HG03342 (cell line): ENCODE results near the gene OLFM3.

Experiments used
- ATAC-seq: cut with Tn5 transposase; IDR thresholded peaks from one replicate; pipeline ENCODE4 v1.9.1; 2021; ENCODE audit warnings: mild to moderate bottlenecking, moderate library complexity; ENCODE audit not compliant: unreplicated experiment

Gene OLFM3

GRCh38 chr1:101996825-101997465 is at the start of gene OLFM3:
TSS of gene OLFM3 (minus strand) at chr1:101996926.
- no peak for ATAC-seq

- ATAC-seq, result no peak
Observed at GRCh38 chr1:102045752-102046151, 49.0 kb upstream of the OLFM3 start.

DNA sequence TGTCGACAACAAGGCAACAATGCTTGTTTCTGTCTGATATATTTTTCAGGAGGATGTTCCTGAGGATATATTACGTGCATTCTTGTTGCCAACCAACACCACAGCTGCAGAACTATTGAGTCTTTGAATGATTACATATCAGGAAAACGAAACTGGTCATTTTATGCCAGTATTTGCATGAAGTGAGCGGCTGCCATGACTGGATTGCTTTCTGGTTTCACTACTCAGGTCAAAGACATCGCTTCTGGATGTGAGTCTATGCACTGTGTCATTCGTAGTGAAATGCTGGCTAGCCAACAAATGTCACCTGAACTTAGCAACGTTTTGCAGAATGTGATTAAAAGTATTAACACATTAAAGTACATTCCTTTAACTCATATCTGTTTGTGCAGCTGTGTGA is 35.8 kb upstream of the OLFM3 start:
- ATAC-seq, result peak; percentile 84

DNA sequence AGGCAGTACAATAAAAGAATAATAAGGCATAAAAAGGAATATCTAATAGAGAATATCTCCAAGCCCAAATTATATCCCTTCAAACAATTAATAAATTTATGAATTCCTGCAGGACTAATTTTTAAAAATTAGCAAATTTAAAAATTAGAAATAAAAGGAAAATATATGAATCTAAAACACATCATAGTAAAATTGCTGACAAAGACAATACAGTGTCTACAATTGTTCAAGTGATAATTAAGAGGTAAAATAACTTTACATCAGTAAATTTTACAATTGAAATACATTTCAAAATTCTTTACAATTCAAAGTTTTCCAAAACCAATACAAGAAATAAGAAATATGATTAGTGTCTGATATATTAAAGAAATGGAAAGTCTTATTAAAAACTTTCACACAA is 22.8 kb upstream of the OLFM3 start:
- no peak for ATAC-seq

- no peak for ATAC-seq
Observed at GRCh38 chr1:102015728-102016127, 19.0 kb upstream of the OLFM3 start.

- ATAC-seq, result no peak
Observed at GRCh38 chr1:102002057-102002456, 5.3 kb upstream of the OLFM3 start.

DNA sequence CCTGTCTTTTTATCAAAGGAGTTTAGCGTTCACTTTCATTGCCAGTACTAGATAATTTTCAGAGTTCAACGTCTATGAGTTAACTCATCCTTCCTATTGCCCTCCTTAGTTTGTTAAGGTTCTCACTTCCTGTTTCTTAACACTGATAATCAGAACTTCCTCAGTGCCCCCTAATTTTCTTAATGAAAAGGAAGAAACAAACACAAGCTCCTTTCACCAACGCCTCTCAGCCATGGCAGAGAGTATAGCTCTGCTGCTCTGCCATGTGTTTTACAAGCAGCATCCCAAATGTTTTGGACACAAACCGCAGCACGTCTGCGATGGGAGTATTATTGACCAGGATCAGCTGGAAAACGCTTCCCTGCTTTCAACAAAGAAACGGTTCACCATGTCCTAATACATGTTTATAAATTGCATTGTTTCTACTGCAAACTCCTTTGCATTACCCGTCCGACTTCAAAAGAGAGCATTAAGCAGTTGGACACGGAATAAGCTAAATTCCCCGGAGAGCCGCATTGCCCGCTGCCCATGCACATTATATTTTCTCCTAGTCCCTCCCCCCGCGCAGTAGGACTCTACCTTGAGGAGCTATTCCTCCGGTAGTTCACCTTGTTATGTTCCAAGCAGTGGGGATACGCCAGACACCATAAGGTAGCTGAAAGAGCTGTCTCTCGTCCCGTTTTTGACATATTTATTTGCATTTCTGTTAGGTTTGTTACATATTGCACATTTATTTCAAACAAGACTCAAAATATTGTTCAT is 561 bp downstream of the OLFM3 start:
- no peak for ATAC-seq

DNA sequence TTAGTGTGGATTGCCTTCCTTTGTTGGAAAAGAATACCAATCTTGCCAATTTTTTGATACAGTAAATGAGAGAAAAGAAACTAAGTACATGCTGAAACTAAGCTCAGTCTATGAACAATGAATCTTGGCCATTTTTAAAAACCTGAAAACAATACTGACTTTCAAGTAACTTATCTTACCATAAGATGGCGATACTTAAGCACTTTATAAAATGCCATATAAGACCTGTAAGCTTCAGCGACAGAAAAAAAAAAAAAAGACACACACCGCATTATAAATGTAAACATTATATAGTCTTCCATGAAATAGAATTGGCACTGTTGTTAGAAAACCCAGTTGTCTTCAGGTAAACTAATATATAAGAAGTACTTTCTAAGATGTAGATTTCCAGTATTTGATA is 3.0 kb downstream of the OLFM3 start:
- no peak for ATAC-seq

DNA sequence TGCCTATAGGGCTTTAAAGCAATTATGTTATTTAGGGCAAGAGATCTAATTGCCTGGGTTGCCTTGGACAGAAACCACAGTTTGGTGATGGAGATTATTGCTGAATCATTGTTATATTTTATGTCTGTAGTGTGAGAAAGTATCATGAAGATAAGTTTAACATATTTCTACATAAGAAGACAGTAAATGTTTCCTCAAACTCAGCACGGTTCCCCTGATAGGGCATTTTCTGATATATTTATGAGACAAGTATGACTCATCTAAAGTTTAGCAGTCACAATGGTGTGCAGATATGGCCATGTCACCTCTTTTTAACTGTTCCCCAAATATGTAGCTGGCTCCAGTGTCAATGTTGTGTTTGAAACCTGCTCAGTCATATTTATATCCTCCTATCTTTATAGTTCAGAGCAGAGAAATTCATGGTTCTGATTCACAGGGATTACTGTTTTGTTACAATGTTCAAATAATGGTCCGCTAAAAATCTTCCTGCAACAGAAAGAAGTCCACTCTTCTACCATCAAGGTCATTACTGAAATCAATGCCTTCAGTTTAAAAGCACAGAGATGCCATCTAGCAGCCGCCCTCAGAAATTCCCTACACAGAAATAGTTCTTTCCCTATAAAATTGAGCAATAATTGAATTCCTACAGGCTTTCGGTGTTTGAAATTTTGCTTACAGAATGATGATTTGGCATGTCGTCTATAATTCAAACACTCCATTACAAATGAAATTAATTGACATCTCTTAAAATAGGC is 3.7 kb downstream of the OLFM3 start:
- no peak for ATAC-seq

DNA sequence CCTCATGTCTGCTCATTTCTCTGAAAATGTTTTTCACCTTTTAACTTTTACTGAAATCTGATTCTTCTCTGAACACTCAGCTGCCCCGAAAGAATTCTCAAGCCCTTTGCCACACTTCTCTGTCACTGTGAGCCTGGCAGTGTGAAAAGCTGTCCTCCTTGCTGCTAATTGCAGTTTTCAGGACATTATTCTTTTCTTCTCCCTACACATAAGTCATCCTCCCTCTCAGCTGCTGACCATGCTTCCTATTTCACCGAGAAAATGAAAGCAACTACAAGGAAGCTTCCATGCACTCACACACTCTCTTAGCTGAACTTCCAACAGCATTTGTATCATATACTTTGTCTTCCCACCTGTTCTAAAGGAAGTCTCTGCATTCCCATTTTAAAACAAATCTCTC is 15.8 kb downstream of the OLFM3 start:
- ATAC-seq, result no peak

DNA sequence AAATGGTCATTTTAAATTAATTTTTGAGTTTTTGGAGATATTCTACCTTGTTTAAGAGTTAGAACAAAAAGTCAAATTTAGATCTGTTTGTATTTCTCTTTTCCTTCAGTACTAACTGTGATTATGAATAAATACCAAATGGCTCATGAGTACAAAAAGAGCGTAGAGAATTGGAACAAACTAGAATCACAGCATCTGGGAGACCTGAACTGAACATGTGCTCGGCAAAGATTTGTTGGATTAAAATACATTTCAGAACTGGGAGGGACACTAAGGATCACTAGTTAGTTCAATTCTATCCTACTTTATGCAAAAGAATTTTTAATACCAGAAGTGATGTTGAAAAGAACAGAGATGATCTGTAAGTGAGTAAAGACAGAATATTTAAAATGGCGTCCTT is 19.5 kb downstream of the OLFM3 start:
- no peak for ATAC-seq

GRCh38 chr1:101976161-101976560 is 20.6 kb downstream of the OLFM3 start:
- ATAC-seq, result no peak

DNA sequence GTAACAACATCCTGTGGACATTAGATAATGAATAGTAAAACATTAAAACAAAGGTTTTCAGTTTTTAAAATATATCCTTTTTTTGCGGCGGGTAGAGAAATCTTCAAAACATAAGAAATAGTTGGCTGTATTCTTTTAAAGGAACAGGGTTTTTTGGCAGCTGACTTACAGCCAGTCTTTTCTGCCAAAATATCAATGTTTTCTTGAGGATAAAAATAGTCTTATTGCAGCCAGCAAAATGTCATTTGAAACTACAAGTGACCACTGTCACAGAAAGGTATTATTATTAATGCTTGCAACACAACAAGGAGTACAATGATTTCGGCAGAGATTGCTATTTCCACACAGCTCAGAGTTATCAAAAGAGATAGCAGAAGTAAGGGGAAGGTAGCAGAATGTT is 21.4 kb downstream of the OLFM3 start:
- ATAC-seq, result no peak

DNA sequence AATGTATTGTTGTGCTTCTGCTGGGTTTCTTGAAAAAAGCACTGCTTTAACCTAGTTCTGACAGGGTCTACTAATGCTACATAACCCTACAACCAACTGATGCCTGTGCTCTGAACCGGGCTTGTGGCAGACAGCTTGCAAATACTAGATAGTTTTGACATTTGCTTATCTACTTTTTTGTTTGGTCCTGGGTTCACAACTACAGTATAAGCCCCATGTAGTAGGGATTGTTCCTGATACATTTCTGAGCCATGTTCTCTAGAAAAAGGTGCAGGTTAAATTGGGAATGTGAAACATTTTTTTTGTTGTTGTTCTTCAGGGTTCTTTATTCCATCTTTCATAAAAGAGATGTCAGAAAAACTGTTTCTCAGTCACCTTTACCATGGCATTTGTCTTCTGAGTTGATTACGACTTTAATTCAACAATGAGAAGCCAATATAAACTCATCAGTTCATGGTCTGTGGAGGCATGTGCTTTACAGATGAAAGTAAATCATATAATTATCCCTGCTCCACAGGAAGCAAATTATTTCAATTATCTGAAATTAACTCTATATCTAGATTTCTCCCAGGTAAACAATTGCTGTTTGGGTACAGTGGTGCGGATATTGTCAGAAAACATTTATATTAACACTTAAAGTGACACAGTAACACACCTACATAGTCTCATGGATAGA is 22.0 kb downstream of the OLFM3 start:
- ATAC-seq, result no peak

DNA sequence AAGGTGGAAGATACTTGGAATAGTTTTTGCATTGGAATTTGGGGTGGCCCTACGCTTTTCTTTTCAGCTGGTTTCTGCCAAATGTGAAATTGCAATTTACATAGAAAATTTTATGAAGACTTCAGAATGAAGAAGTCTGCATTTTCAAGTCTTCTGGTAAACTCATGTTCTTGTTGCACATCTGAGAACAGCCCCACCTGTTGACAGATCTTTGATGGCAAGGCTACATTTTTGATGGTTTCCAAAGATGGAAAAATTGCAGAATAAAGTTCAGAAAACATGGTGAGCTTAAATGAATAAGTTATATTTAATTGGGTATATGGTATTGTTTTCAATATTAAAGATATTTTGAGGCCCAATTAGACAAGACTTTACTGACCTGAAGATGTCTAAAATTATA is 25.4 kb downstream of the OLFM3 start:
- ATAC-seq, result no peak

DNA sequence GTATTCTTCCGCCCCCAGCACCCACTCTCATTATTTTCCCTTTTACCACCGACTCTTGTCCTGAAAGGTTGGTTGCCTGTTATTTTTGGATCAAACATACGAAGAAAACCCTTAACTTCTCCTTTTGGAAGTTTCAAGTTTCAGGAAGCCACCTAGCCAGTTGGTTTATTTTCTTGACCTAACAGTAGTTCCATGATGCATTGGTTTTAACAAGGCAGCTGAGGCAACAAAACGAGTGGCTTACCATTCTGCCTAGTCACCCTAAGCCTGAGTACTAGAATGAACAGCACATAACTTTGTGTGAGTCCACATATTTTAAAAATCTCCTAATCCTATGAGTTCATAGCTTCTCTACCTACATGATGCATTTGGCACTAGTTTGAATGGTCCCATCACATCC is 28.9 kb downstream of the OLFM3 start:
- no peak for ATAC-seq

GRCh38 chr1:101965341-101965740 is 31.4 kb downstream of the OLFM3 start:
- ATAC-seq, result no peak

DNA sequence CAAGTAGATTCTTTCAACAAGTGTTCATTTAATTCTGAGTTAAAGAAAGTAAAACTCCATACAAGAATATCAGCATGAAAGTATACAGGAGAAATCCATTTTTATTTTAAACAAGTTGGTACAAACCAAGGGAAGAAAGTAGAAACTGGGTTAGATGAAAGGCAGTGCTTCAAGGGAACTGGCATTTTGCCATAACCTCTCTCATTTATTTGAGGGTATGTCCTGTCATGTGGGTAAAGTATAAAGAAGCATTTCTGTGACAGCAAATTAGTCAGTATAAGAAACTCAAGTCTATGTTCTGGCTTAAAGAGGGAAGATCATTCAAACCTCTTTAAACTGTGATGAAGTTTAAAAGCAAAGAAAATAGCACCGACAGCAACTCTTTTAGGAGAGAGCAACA is 32.0 kb downstream of the OLFM3 start:
- ATAC-seq, result no peak

GRCh38 chr1:101960142-101960541 is 36.6 kb downstream of the OLFM3 start:
- no peak for ATAC-seq

DNA sequence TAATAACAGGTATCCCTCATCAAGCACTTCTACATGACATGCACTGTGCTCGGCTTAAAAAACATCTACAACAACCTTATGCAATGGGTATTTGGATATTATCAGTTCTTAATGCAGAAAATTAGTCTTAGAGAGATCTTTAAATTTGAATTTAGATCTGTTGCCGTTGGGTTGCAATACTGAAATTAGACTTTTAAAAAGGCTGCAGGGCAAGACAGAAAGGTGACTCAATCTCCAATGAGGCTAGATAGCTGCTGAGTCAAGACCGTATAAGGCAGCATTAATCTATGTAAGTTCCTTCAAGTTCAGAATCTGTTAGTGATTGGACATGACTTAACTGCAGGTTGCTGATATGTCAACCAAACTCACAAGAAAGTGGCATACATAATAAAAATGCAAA is 37.3 kb downstream of the OLFM3 start:
- ATAC-seq, result no peak

DNA sequence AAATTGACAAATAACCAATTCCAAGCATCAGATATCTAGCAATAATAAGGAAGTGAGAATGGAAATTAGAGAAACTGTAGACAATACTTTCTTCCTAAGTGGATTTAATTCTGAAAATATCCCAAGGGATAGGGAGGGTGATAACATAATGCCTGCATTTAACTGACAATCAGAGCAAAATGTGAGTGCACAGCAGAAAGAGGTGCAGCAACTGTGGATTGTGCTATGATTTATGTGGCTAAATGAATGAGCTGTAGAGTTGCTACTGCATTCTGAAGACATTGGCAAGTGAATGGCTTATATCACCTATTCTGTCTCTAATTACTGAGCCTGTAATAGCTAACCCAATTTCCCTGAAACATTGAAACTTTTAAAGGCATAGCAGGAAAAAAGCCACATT is 39.0 kb downstream of the OLFM3 start:
- no peak for ATAC-seq
